Skin of body (tissue), 2 donors: ENCODE results near the gene LMO3. TPM values are rescaled to one million over a fixed set of nuclear protein-coding genes. Genes with fewer than 3 reads are reported as not detected.

ENCODE experiments used
- DNase-seq: peaks from one replicate; lab custom pipeline; 2025; lab: John Stamatoyannopoulos, UW
- total RNA-seq: library from RNA; depleted of rRNA; stranded (reverse); fragments of >200 nt; gene quantifications from one replicate; pipeline ENCODE4 v1.2.3, GENCODE V29; 2014

LMO3 gene
- total RNA-seq: 8.9 TPM

DNA sequence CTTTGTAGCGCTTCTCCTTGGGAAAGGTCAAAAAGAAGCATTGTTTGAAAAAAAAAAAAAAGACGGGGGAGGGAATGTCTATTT lies at the start of gene LMO3:
Gene LMO3, minus strand, starts transcription at position 46 of the 84 bp plus-strand sequence. CDS start 5,302 bp downstream, outside the sequence.
- no peak for DNase-seq

DNA sequence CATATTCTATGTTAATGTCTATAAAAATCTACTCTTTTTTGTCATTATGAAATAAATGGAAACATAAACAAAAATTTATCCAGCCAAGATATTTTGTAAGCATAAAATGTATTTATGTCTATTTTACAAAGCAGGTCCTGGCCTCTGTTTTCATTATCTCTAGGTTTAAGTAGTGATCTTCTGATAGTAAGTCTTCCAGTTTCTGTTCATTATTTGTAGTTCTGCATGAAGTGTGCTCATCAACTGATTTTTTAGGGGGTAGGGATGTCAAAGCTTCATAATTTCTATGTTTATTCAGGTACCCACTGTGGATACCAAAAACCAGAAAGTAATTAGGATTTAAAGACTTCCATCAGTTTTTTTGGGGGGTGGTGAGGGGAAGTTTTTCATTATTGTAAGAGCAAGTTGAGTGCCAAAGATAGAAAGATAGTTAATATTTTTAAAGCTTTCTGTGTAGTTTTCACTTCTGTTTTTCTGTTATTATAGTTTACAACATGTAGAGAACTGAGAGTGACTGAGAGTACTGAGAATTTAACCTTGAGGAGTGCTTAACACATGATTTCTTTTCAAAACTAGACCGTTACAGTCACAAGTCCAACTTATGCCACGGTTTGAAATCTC lies 30.6 kb upstream of the LMO3 start:
- no peak for DNase-seq

DNA sequence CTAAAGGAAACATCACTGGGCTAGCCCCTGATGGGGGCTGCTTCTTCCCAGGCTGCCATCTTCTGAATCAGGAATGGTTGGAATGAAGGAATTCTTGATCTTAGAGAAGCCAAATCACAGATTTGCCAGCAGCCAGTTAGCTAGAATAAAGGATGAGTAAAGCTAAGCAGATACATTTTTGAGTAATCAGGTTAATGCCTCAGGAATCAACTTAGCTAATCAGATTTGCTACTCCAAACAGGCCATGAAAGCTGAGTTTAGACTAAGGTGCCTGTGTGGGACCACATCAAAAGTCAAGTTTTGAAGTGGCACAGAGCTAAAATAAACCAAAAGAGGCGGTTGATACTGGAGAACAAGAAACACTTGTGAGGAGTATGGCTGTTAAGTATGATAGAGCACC lies 28.8 kb upstream of the LMO3 start:
- no peak for DNase-seq

DNA sequence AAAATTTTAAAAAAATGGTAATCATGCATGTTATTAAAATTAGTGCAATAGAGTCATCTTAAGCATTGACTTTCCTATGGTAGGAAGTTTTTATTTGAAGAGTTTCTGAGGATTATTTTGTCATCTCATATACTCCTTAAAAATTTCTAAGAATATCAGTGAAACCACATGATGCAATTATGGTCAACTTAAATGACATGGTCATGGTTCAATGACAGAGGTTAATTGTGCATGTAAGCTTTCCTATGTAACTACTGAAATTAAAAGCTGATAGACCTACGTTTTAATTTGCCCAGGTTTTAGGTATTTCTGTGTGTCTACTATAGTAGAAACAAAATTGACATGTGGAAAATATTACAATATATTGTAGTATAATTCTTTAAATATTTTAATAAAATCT lies 21.0 kb upstream of the LMO3 start:
- DNase-seq: no peak

DNA sequence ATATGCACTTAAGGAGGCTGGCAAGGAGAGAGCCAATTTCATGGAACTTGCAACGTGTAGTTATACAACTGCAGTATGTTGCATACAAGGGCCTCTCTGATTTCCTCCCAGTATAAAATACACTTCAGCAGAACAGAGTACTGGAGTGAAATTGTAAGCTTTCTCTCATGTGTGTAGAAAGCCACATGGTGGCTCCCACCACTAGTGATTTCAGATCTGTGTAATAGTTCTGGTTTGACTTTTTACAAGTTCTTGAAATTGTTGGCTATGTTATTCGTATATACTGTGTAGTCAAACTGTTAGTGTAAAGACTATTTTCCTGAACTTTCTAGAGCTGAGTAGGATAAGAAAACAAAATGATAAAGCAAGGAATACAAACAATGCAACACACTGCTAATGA lies 16.4 kb upstream of the LMO3 start:
- no peak for DNase-seq

DNA sequence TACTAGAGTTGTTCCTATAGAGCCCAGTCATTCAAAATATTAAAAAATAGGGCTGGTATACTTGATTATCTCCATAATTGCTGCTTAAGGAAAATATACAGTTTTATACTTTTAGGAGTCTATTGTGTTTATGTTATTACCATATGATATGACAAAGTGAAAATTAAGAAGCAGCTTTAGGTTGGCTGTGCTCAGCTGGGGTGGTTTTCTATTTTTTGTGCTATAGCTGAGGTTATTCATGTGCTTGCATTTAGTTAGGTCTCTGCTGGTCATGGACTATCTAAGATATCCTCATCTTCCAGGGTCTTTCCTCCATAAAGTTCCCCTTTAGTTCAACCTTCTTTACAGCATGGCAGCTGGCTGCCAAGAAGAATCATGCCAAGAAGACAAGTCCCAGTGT lies 13.6 kb upstream of the LMO3 start:
- no peak for DNase-seq

DNA sequence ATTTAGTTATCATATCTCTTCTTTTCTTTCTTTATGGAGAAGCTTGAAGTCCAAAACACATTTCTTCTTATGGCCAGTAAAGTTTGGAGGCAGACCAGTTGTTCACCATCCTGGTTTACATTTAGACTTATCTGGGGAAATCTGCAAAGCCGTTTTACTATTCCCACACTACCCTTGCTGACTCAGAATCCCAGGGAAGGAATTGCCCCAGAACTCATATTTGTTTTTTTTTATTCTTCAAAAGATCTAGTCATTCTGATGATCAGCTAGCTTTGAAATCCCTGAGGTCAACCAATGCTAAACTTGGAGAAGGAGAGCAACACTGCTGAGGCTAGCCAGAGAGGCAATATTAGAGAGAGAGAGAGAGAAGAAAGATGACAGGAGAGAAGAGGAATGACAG lies 12.3 kb upstream of the LMO3 start:
- DNase-seq: no peak

DNA sequence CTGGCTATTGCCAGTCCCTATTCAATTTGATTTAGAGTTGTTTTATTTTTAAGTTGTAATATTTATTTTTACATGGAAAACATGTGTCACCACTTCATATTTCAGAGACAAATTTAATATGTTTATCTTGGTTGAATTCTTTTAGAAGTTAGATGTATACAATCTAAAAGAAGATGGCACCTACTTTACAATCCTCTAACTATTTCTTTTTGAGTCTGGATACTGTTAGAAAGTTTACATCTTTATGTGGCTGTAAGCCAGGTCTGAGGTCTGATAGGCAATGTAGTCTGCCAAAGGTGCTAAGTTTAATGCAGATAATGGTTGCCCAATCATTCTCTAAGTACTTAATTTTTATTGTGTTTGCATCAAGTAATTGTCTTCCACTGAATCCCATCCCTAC lies 7.2 kb upstream of the LMO3 start:
- DNase-seq: no peak

DNA sequence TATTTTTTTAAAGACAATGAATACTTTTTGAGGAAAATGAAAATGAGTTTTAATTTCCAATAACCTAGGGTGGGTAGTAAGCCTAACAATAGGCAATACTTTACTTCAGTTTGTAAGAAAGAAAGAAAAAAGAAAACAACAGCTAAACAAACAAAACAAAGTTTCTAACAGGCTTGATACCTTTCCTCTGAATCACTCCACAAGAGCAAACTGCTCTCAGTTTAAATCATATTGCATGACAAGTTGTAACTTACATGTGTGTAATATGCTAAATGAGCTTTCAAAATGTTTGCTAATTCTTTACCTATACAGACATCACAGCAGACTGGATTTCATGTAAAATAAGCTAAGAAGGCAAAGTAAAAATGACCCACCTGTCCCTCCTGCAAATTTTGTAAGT lies 6.7 kb upstream of the LMO3 start:
- DNase-seq: no peak

DNA sequence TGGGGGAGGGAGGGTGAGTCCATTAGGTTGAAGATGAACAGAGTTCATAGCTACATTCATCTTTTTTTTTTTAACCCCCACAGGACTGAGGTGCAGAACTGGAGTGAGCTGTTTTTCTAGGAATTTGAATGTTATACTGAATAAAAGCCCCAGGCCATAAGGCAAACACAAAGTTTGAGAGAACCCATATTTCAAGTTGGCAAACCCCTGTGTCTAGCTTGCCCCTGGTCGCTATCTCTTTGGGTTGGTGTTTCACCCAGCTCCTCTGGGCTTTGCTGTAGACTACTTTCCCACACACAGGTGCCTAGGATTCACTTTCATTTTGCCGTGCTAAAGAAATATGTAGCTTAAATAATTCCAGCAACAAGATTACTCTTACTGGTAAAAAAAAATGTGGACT lies 5.2 kb upstream of the LMO3 start:
- no peak for DNase-seq

DNA sequence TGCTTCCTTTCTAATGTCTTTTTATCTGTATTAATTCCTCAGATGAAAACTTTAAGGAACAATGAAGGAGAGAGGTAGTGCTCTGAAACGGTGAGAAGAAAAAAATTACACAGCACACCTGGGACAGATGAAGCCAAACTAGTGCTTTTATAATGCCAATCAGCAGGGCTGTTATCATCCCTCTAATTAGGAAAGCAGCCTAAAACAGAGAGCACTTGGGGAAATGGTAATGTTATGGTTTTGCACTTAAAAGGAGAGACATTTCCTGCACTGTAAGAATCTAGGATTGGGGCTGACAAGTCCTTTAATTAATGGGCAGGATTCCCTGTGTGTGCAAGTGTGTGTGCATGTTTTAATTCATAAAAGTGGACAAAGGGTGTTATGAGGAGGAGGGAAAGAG lies 4.8 kb upstream of the LMO3 start:
- DNase-seq: no peak

DNA sequence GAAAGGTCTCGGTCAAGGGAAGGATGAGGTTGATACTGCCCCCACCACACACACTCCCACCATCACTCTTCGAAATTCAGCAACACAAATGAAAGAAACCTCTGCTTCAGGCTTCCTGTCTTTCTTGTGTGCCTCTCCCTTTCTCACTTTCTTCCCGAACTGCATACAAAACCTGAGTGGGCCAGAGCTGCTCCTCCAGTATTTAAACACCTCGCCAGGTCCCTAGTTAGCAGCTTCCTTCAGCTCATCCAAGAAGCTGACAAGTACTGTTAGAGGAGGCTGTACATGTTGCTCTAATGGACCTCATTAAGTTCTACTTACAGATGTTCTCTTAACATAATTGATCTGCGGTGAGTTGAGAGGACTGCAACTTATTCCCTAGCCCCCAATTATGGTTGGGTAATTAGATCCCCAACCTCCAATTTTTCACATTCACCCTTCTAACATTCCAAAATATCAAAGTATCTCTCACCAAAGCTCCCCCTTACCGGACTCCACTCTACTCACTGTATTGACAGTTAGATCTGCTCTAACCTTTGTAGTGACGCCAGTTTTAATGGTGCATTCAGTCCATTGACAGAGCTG lies 4.1 kb upstream of the LMO3 start:
- DNase-seq: no peak

DNA sequence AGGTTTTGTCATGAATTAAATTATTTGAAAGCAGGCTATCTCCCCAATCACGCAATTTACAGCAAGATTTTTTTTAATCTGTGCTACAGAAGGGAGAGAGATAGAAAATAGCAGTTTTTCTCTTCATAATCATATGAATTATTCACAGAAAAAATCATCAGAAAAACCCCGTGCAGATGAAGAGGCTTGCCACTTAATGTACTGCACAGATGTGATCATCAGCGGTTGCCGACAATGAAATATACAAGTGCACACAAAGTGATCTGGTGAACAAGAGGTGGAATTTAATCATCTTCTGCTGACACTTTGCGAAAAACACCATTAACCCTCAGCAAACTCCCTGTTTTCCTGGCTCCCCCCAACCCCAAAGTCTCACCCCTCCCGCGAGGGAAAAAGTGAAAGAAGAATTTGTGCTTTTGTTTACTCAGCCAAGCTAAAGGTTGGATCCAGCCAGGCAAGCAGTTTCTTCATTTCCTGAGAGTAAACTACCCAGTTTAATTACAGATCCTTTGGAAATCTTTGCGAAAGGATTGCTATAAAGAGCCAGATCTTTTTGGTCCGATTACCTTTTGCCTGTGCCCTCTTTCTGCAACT lies 3.1 kb upstream of the LMO3 start:
- no peak for DNase-seq

DNA sequence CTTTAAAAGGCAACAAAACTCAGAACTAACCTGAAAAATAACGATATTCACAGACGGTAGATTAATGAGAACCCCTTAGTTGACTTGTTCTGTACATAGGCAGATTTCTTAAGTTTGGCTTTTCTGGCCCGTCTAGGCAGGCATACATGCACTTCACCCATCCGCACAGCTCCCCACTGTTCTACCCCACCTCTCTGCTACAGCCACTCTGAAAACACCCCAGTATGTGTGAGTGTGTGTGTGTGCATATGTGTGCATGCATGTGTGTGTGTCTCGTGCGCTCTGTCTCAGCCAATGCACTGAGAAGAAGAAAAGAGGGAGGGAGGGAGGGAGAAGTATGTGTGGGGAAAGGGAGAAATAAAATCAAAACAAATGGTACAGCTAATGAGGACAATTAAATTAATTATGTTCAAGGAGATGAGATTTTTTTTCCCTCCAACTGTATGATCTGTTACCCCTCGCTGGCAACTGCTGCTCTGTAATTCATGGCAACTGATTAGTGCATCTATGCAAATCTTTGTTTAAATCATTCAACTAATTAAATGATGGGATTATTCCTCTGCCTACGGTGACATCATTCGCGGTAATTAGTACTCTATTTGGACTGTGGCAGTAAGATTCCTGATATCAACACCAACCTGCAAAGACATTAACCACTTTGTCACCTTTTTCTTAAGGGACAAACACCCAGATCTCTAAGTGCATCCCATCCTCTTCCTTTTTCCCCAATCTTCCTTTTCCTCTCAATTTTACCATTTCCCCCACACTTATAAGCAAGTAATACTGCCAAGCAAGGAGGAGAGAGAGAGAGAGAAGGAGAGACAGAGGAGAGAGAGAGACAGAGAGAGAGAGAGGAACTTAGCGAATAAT lies 2.2 kb upstream of the LMO3 start:
- DNase-seq: no peak

DNA sequence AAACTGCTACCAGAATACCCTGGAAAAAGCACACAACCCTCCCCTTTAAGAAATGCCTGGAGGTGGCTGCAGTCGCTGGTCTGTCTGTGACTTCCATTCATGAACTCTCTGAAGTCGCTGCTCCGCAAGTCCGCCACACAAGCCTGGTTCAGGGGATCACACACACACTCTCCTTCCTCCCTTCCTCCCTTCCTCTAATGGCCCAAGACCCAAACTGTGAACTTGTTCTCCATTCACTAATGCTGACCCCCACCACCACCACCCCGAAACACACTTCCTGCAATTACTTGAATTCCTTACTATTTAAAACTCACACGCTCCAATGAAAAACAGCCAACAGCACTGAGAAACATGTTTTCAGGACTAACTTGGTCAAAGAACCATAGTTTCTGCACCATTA lies 1.0 kb upstream of the LMO3 start:
- DNase-seq: no peak

DNA sequence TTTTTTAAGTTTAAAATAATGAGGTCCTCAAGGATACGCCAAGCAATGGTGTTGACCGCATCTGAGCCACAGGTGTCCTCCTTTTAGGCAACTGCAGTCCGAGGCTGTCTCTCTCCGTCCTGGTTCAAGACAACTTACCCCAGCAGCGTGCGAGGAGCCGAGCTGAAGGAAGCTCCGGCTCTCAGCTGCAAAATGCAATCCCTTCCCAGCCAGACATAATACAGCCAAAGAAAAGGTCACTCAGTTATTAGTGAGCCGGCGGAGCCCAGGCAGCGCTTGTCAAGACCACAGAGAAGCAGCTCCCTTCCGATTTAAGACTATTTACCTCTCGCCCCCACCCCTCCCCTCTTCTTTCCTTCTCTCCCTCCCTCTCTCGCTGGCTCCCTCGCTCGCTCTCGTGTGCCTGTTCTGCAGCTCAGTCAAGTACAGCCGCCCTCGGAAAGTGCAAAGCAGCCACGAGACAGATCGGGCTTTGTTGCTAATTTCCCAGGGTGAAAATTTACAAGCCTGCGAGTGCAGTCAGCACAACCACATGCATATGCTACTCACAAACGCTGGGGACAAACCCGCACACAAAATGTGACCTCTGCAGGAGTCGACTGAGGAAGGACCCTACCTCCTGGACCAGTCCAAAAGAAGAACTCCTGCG lies 363 bp upstream of the LMO3 start:
- peak; percentile 2 for DNase-seq

DNA sequence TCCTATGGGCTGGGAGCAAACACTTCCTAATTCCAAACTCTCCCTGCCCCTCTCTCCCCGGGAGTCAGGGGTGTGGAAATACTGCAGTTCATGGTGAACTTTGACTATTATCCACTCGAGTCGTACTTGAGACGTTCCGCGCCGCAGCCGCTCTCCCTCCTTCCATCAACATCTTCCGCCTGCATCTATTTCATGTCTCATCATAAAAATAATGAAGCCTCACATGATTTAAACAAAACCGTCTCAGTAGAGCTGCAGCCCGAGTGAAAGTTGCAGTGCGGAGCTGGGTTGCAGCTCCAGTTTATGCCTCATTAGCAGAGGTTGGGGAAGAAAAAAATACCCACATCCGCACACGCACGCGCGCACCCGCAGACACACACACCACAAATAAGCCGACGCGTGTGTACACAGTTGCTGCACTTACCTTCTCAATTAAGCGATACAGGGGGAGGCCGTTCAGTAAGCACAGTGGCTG lies 283 bp downstream of the LMO3 start:
- DNase-seq: no peak

DNA sequence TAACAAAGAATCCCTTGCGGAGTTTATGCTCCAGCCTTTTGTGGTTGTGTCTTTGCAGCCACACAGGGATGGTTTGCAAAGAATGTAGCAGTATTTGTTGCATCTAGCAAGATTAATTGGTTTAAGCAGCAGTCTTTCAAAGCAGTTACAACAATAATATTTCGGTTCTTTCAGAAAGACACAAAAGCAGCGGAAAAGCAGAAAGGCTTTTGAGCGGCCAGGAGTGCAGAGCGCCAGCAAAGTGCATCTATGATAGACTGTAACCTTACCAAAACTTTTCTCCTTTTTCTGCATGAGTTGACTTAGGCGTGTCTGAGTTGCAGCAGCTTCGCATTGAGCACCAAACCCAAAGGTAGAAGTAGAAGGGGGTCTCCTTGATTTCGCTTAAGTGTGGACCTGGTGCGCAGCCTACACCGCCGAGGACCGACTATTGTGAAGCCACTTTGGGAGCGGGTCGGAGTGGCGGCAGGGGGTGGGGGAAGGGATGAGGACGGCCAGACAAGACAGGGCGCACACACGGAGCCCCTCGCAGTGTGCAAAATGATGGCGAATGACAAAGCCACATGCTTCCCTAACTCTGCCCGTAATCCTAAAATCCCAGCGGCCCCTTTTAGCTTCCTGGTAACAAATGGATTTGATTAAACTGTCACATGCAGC lies 1.2 kb downstream of the LMO3 start:
- peak; percentile 31 for DNase-seq

DNA sequence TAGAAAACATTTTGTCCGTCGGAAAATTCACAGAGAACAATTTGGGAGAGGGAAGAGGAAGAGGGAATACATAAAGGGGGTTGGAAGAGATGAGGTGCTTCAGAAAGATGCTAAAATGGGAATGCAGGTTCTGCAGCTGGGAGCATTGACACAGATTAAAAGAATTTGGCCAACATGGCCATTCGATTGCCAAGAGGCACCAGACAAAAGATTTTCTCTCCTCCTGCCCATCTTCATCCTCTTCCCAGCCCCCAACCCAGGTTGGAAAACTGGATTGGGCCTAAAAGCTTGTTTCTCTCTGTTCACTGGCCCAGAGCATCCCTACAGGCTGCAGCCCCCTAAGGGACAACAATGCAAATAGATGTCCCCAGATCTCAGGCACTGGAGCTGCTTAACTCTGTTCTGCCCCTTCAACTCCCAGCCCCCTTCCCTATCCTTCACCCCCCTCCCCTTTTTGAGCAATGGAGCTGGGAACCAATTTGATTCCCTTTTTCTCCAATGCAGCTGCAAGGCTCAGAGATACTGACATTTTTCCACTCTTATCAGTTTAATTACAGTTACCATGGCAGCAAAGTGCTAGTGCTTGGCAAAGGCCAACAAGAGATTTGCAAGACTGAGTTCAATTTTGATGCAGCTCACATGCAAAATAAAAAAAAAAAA lies 1.9 kb downstream of the LMO3 start:
- DNase-seq: no peak

DNA sequence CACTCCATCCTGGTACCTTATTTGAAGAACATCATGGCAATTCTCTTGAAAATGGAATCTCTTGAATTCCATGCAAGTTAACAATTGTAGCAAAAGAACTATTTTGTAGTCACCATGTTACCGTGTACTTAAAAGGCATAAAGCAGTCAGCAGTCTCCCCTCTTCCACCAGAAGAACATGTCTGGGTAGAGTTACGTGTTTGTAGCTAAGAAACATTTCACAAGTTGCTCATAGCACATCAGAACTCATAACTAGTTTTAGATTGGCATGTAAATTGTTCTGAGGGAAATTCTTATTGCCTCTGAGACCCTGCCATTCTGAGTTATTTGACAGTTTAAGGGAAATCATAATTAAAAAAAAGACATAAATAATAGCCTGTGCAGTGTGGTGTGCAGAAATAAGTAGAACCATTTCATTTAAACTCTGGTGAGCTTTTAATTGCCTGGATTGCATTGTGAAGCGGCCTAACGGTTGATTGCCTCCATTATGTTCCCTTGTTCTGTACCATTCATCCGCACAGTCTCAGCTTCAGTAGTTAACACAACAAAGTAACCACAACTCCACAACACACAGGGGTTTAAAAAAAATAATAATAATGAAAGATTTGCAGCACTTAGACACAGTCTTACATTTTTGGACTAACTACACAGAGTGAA lies 2.6 kb downstream of the LMO3 start:
- DNase-seq: no peak

DNA sequence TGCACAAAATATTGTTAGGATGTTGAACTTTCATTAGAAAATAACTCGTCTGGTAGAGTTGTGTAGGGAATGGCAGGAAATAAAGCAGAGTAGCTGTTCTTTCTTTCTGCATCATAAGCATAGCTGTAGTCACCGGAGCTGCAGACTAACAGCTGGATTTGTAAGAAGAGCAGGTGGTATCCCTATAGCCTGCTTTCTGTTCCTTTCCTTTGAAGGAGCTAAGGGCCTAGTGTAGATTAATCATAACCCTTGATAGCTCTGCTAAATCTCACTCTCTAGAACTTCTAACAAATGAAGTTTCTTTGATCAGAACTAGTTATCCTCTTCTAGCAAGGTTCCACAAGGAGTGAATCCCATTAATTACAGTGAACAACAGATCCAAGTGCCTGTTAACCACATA lies 3.5 kb downstream of the LMO3 start:
- DNase-seq: no peak
